SK-N-SH treated with all-trans-retinoic acid at 6 μM for 48 hours (cell line): ENCODE results near the gene MTHFS.
"Not testable (repeated sequence)": the region's sequence is repeated elsewhere in the genome, so short reads cannot be mapped to it uniquely, and the experiment has no call there.

ENCODE experiments used
- ARNTL ChIP-seq: fragments of 450-650 bp; formaldehyde crosslinking; IDR thresholded peaks from 2 replicates; pipeline ENCODE4 v1.5.0; 2020; ENCODE audit warnings: low read depth, mild to moderate bottlenecking, moderate library complexity, borderline replicate concordance
- BACH2 ChIP-seq: fragments of 250-450 bp; sonication (Bioruptor Pico); IDR thresholded peaks from 2 replicates; pipeline ENCODE4 v1.9.0; 2021; ENCODE audit warnings: mild to moderate bottlenecking, borderline replicate concordance
- RARB ChIP-seq: fragments of 250-450 bp; sonication (Bioruptor Pico); IDR thresholded peaks from 2 replicates; pipeline ENCODE4 v1.8.0; 2021; ENCODE audit warnings: mild to moderate bottlenecking, moderate library complexity
- ZC3H10 ChIP-seq: fragments of 250-450 bp; sonication (Bioruptor Pico); IDR thresholded peaks from 2 replicates; pipeline ENCODE4 v1.5.1; 2021; ENCODE audit warnings: mild to moderate bottlenecking, moderate library complexity
- ZFP3 ChIP-seq: fragments of 250-450 bp; sonication (Bioruptor Pico); IDR thresholded peaks from 2 replicates; pipeline ENCODE4 v1.5.0; 2020; ENCODE audit warnings: mild to moderate bottlenecking, moderate library complexity
- ZFP30 ChIP-seq: fragments of 450-650 bp; formaldehyde crosslinking; IDR thresholded peaks from 2 replicates; pipeline ENCODE4 v1.5.0; 2022; ENCODE audit warnings: mild to moderate bottlenecking, moderate library complexity
- TF ChIP-seq, protein P1 (sequence below): fragments of 250-450 bp; sonication (Bioruptor Pico); IDR thresholded peaks from 2 replicates; pipeline ENCODE4 v1.5.1; 2021; ENCODE audit warnings: mild to moderate bottlenecking, moderate library complexity
- TF ChIP-seq, protein P2 (sequence below): fragments of 250-450 bp; sonication (Bioruptor Pico); IDR thresholded peaks from 2 replicates; pipeline ENCODE4 v1.5.1; 2020; ENCODE audit warnings: low read depth, mild to moderate bottlenecking, moderate library complexity
- TF ChIP-seq, protein P3 (sequence below): fragments of 250-450 bp; sonication (Bioruptor Pico); IDR thresholded peaks from 2 replicates; pipeline ENCODE4 v1.8.0; 2021; ENCODE audit warnings: low read depth, mild to moderate bottlenecking, moderate library complexity, borderline replicate concordance

DNA sequence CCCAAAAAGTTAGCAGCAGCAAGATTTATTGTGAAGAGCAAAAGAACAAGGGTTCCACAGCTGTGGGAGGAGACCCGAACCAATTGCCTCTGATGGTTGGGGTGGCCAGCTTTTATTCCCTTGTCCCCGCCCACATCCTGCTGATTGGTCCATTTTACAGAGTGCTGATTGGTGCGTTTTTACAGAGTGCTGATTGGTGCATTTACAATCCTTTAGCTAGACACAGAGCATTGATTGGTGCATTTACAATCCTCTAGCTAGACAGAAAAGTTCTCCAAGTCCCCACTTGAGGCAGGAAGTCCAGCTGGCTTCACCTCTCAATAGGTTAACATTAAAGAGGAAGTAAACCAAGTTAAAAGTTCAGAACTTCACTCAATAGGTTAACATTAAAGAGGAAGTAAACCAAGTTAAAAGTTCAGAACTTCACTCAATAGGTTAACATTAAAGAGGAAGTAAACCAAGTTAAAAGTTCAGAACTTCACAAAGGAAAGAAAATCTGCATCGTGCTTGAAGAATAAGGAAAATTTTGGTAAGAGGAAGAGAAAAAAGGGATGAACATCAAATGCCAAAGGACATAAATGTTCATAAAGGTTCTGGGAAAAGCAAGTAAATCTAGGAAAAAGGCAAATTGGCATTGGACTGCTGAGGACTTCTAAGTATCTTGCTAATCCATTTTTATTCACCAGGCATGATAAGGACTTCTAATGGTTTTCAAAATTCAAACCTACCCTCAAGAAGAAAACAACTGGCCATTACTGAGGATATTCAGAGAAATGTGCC is 12.9 kb upstream of the MTHFS start:
- TF ChIP-seq, protein P1, sequence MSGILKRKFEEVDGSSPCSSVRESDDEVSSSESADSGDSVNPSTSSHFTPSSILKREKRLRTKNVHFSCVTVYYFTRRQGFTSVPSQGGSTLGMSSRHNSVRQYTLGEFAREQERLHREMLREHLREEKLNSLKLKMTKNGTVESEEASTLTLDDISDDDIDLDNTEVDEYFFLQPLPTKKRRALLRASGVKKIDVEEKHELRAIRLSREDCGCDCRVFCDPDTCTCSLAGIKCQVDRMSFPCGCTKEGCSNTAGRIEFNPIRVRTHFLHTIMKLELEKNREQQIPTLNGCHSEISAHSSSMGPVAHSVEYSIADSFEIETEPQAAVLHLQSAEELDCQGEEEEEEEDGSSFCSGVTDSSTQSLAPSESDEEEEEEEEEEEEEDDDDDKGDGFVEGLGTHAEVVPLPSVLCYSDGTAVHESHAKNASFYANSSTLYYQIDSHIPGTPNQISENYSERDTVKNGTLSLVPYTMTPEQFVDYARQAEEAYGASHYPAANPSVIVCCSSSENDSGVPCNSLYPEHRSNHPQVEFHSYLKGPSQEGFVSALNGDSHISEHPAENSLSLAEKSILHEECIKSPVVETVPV (CRISPR knock-in tag), result not testable (repeated sequence)
- not testable (repeated sequence) for TF ChIP-seq ZFP3, ARNTL, BACH2, ZC3H10, RARB, ZFP30 (CRISPR knock-in tag)
- TF ChIP-seq, protein P2, sequence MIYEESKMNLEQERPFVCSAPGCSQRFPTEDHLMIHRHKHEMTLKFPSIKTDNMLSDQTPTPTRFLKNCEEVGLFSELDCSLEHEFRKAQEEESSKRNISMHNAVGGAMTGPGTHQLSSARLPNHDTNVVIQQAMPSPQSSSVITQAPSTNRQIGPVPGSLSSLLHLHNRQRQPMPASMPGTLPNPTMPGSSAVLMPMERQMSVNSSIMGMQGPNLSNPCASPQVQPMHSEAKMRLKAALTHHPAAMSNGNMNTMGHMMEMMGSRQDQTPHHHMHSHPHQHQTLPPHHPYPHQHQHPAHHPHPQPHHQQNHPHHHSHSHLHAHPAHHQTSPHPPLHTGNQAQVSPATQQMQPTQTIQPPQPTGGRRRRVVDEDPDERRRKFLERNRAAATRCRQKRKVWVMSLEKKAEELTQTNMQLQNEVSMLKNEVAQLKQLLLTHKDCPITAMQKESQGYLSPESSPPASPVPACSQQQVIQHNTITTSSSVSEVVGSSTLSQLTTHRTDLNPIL, result not testable (repeated sequence)
- TF ChIP-seq, protein P3, sequence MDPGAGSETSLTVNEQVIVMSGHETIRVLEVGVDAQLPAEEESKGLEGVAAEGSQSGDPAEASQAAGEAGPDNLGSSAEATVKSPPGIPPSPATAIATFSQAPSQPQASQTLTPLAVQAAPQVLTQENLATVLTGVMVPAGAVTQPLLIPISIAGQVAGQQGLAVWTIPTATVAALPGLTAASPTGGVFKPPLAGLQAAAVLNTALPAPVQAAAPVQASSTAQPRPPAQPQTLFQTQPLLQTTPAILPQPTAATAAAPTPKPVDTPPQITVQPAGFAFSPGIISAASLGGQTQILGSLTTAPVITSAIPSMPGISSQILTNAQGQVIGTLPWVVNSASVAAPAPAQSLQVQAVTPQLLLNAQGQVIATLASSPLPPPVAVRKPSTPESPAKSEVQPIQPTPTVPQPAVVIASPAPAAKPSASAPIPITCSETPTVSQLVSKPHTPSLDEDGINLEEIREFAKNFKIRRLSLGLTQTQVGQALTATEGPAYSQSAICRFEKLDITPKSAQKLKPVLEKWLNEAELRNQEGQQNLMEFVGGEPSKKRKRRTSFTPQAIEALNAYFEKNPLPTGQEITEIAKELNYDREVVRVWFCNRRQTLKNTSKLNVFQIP (CRISPR knock-in tag), result not testable (repeated sequence)
